Mesendoderm (in vitro differentiated cells): Measurements from ENCODE around the gene CASKIN1.
"Not testable (repeated sequence)": the region's sequence is repeated elsewhere in the genome, so short reads cannot be mapped to it uniquely, and the experiment has no call there.

Experiments
- DNase-seq: peaks from one replicate; pipeline ENCODE4 v3.0.0; 2013
- H2AK5ac ChIP-seq: 2 replicates; pipeline ENCODE4 v1.6.1; 2013; ENCODE audit warnings: low read length, inconsistent platforms
- H2BK120ac ChIP-seq: 2 replicates; pipeline ENCODE4 v1.6.1; 2013; ENCODE audit warnings: low read depth, mild to moderate bottlenecking, low read length, moderate library complexity, mixed read lengths
- H2BK15ac ChIP-seq: replicated peaks from 2 replicates; pipeline ENCODE4 v1.6.1; 2013; ENCODE audit warnings: low read depth, mild to moderate bottlenecking, moderate library complexity
- H2BK5ac ChIP-seq: 2 replicates; pipeline ENCODE4 v1.6.1; 2013; ENCODE audit warnings: low read length, inconsistent platforms
- H3K18ac ChIP-seq: 2 replicates; pipeline ENCODE4 v1.6.1; 2013; ENCODE audit warnings: mild to moderate bottlenecking, low read length, mixed read lengths
- H3K23ac ChIP-seq: one replicate; pipeline ENCODE4 v1.6.1; 2013; ENCODE audit warnings: low read length
- H3K27ac ChIP-seq: 2 replicates; pipeline ENCODE4 v1.5.1; 2013; ENCODE audit warnings: low read depth, mild to moderate bottlenecking, inconsistent platforms, low read length, moderate library complexity
- H3K27me3 ChIP-seq: 2 replicates; pipeline ENCODE4 v1.6.1; 2013; ENCODE audit warnings: low read length, control low read depth, mild to moderate bottlenecking, inconsistent platforms; ENCODE audit not compliant: insufficient read depth, poor library complexity
- H3K36me3 ChIP-seq: 2 replicates; pipeline ENCODE4 v1.6.1; 2013; ENCODE audit warnings: low read length, inconsistent platforms; ENCODE audit not compliant: control insufficient read depth, insufficient read depth
- H3K4ac ChIP-seq: one replicate; pipeline ENCODE4 v1.6.1; 2013; ENCODE audit warnings: low read depth, mild to moderate bottlenecking, low read length, moderate library complexity
- H3K4me1 ChIP-seq: 2 replicates; pipeline ENCODE4 v1.6.1; 2013; ENCODE audit warnings: low read depth, low read length, inconsistent platforms; ENCODE audit not compliant: control insufficient read depth
- H3K4me2 ChIP-seq: 2 replicates; pipeline ENCODE4 v1.6.1; 2013; ENCODE audit warnings: low read length
- H3K4me3 ChIP-seq: 2 replicates; pipeline ENCODE4 v1.5.1; 2013; ENCODE audit warnings: mild to moderate bottlenecking, low read length
- H3K56ac ChIP-seq: one replicate; pipeline ENCODE4 v1.6.1; 2013; ENCODE audit warnings: low read length
- H3K79me1 ChIP-seq: 2 replicates; pipeline ENCODE4 v1.6.1; 2013; ENCODE audit warnings: low read length, inconsistent platforms
- H3K79me2 ChIP-seq: 2 replicates; pipeline ENCODE4 v1.6.1; 2013; ENCODE audit warnings: mild to moderate bottlenecking, low read length; ENCODE audit not compliant: control insufficient read depth, insufficient read depth
- H3K9ac ChIP-seq: 2 replicates; pipeline ENCODE4 v1.6.1; 2013; ENCODE audit warnings: low read length, inconsistent platforms
- H4K5ac ChIP-seq: one replicate; pipeline ENCODE4 v1.6.1; 2013; ENCODE audit warnings: low read length
- H4K8ac ChIP-seq: one replicate; pipeline ENCODE4 v1.6.1; 2013; ENCODE audit warnings: low read depth, mild to moderate bottlenecking, control low read depth, low read length, moderate library complexity
- WGBS: extraction: QIAGEN DNeasy Blood & Tissue Kit; methylation state at CpG from one replicate; pipeline ENCODE4 v1.1.7; 2013; ENCODE audit warnings: low lambda C conversion rate, missing lambda C conversion rate; ENCODE audit not compliant: insufficient coverage; ENCODE audit errors: extremely low coverage; 5-methylcytosine and 5-hydroxymethylcytosine counted together

Gene CASKIN1

GRCh38 chr16:2205104-2205966 lies 8.9 kb upstream of the CASKIN1 start, which contains the start of gene MLST8:
Gene MLST8, plus strand, starts transcription at chr16:2205454. Its CDS starts 632 bp downstream, at chr16:2206086.
- Histone ChIP-seq H4K8ac (peak within 1 kb of the TSS; percentile 30), H3K36me3 (peaks cover 3% of the 10 kb centered on the region), H3K4ac (peak within 1 kb of the TSS; percentile 64), H3K4me3 (peak within 1 kb of the TSS; percentile 85), H3K4me2 (peak within 1 kb of the TSS; percentile 92), H3K27me3 (no peaks in the 10 kb centered on the region), H4K5ac (no peak within 1 kb of the TSS), H2BK15ac (no peak within 1 kb of the TSS), H2AK5ac (no peak within 1 kb of the TSS), H3K9ac (peak within 1 kb of the TSS; percentile 91), H2BK5ac (peak within 1 kb of the TSS; percentile 94), H3K79me2 (no peaks in the 10 kb centered on the region), H2BK120ac (no peak within 1 kb of the TSS), H3K56ac (peak within 1 kb of the TSS; percentile 100), H3K4me1 (no peaks in the 10 kb centered on the region), H3K27ac (peak within 1 kb of the TSS; percentile 94), H3K18ac (peak within 1 kb of the TSS; percentile 81), H3K79me1 (peaks cover 3% of the 10 kb centered on the region), H3K23ac (no peak within 1 kb of the TSS)
- peak; percentile 84 for DNase-seq
- no CpG with 5 or more reads among the region's 93 CpGs for WGBS

- no peaks in the 10 kb centered on the region for H3K79me2 ChIP-seq
- 100% methylated on average over 2 of the region's 13 CpGs for WGBS
Measured at GRCh38 chr16:2204416-2205103, 8.2 kb upstream of the CASKIN1 start.

GRCh38 chr16:2203119-2203688 lies 6.8 kb upstream of the CASKIN1 start:
- not testable (repeated sequence) for H4K5ac ChIP-seq, H3K36me3 ChIP-seq, H3K79me2 ChIP-seq, H3K79me1 ChIP-seq, H3K23ac ChIP-seq, H3K4ac ChIP-seq, H3K27me3 ChIP-seq, H3K56ac ChIP-seq, H2BK5ac ChIP-seq, H2BK120ac ChIP-seq, H3K18ac ChIP-seq, H3K9ac ChIP-seq, H4K8ac ChIP-seq, H2BK15ac ChIP-seq, H3K27ac ChIP-seq, H3K4me3 ChIP-seq, H3K4me2 ChIP-seq, DNase-seq, H3K4me1 ChIP-seq, H2AK5ac ChIP-seq
- no CpG with 5 or more reads among the region's 8 CpGs for WGBS

More at GRCh38 chr16:2204416-2205103, 8.2 kb upstream of the CASKIN1 start:
- Histone ChIP-seq H3K23ac (no peak overlapping the region), H3K27me3 (no peaks in the 10 kb centered on the region), H3K9ac (peak overlapping the region; percentile 68), H3K4me2 (no peak overlapping the region), H4K5ac (no peak overlapping the region), H3K27ac (no peak overlapping the region), H2BK15ac (no peak overlapping the region), H3K56ac (peak overlapping the region; percentile 26), H3K4ac (no peak overlapping the region), H3K4me1 (no peaks in the 10 kb centered on the region), H3K18ac (no peak overlapping the region), H2BK5ac (no peak overlapping the region), H2BK120ac (no peak overlapping the region), H4K8ac (no peak overlapping the region), H3K36me3 (peaks cover 3% of the 10 kb centered on the region), H3K4me3 (no peak overlapping the region), H3K79me1 (peaks cover 3% of the 10 kb centered on the region), H2AK5ac (no peak overlapping the region)
- DNase-seq, result no peak

DNA sequence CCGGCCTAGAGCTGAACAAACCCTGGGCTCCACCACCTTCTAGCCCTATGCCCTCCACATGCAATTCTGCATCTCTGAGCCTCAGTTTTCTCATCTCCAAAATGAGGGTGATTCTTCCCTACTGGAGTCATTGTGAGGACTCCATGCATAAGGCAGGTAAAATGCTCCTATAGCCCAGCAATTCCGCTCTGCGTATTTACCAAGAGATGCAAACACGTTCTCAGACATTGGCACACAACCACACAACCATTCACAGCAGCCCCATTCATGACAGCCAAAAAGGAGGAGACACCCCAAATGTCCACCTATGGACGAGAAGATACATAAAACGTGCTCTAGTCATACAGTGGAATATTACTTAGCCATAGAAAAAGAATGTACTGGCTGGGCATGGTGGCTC lies 3.9 kb upstream of the CASKIN1 start:
- Histone ChIP-seq H3K4me3 (no peak overlapping the region), H3K4me1 (no peaks in the 10 kb centered on the region), H2BK120ac (no peak overlapping the region), H3K23ac (no peak overlapping the region), H3K56ac (no peak overlapping the region), H3K36me3 (no peaks in the 10 kb centered on the region), H3K27ac (no peak overlapping the region), H4K8ac (no peak overlapping the region), H3K4ac (no peak overlapping the region), H3K18ac (no peak overlapping the region), H3K79me2 (no peaks in the 10 kb centered on the region), H4K5ac (no peak overlapping the region), H3K27me3 (peaks cover 9% of the 10 kb centered on the region), H2AK5ac (no peak overlapping the region), H3K9ac (no peak overlapping the region), H3K79me1 (no peaks in the 10 kb centered on the region), H2BK5ac (no peak overlapping the region), H3K4me2 (no peak overlapping the region), H2BK15ac (no peak overlapping the region)
- DNase-seq, result no peak
- no CpG with 5 or more reads among the region's 6 CpGs for WGBS

DNA sequence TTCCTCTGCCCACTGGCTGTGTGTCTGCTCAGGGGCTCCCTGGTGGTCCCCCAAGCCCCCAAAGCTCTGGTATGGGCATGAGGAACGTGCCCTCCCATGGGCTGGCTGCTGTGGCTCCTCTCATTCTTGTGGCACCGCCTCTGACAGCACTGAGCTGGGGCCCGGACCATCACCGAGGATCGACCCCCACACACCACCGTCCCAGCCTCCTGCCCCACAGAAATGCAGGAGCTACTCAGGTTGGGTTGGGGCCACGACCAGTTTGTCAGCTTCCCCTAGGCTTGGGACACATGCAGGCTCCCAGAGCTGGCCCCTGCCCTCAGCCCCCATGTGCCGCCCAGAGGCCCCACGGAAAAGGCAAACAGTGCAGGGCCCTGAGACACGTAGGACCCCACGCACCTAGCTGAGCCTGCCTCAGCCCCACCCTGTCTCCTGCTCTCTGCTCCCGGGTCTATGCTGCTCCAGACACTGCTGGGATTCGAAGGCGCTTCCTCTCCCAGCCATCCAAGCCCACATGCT lies 3.3 kb upstream of the CASKIN1 start:
- H3K9ac ChIP-seq, result no peak overlapping the region
- no peaks in the 10 kb centered on the region for H3K4me1 ChIP-seq
- no peak overlapping the region for H2BK120ac ChIP-seq
- H4K8ac ChIP-seq, result no peak overlapping the region
- WGBS, result no CpG with 5 or more reads among the region's 14 CpGs
- peaks cover 9% of the 10 kb centered on the region for H3K27me3 ChIP-seq
- H2AK5ac ChIP-seq, result no peak overlapping the region
- no peak overlapping the region for H2BK15ac ChIP-seq
- H3K56ac ChIP-seq, result no peak overlapping the region
- H3K18ac ChIP-seq, result no peak overlapping the region
- H3K4ac ChIP-seq, result no peak overlapping the region
- no peak overlapping the region for H2BK5ac ChIP-seq
- H3K36me3 ChIP-seq, result no peaks in the 10 kb centered on the region
- H3K4me2 ChIP-seq, result no peak overlapping the region
- H3K79me1 ChIP-seq, result no peaks in the 10 kb centered on the region
- no peak overlapping the region for H4K5ac ChIP-seq
- no peak overlapping the region for H3K4me3 ChIP-seq
- H3K27ac ChIP-seq, result no peak overlapping the region
- no peaks in the 10 kb centered on the region for H3K79me2 ChIP-seq
- H3K23ac ChIP-seq, result no peak overlapping the region
- no peak for DNase-seq
